IPS DF 6.9 (cell line): ENCODE data around the gene FAM149B1.

Experiments
- DNase-seq: peaks from one replicate; pipeline ENCODE4 v3.0.0-alpha.2; 2013; ENCODE audit warnings: low read depth, low spot score
- H3K27ac ChIP-seq: one replicate; pipeline ENCODE4 v1.5.1; 2013; ENCODE audit warnings: low read length, control low read depth
- H3K27me3 ChIP-seq: 2 replicates; pipeline ENCODE4 v1.6.1; 2013; ENCODE audit warnings: mild to moderate bottlenecking, low read length; ENCODE audit not compliant: control insufficient read depth, insufficient read depth
- H3K36me3 ChIP-seq: 2 replicates; pipeline ENCODE4 v1.6.1; 2013; ENCODE audit warnings: low read length; ENCODE audit not compliant: control insufficient read depth, insufficient read depth
- H3K4me1 ChIP-seq: 2 replicates; pipeline ENCODE4 v1.6.1; 2013; ENCODE audit warnings: low read length; ENCODE audit not compliant: control insufficient read depth, insufficient read depth
- H3K4me3 ChIP-seq: 2 replicates; pipeline ENCODE4 v1.5.1; 2013; ENCODE audit warnings: mild to moderate bottlenecking, low read length
- H3K9me3 ChIP-seq: 2 replicates; pipeline ENCODE4 v1.6.1; 2013; ENCODE audit warnings: low read length, inconsistent platforms; ENCODE audit not compliant: control insufficient read depth, insufficient read depth
- WGBS: extraction: QIAGEN DNeasy Blood & Tissue Kit; methylation state at CpG from one replicate; pipeline ENCODE4 v1.1.7; 2013; ENCODE audit warnings: mixed read lengths, missing lambda C conversion rate; ENCODE audit not compliant: insufficient read length, insufficient coverage; 5-methylcytosine and 5-hydroxymethylcytosine counted together

FAM149B1 gene

DNA sequence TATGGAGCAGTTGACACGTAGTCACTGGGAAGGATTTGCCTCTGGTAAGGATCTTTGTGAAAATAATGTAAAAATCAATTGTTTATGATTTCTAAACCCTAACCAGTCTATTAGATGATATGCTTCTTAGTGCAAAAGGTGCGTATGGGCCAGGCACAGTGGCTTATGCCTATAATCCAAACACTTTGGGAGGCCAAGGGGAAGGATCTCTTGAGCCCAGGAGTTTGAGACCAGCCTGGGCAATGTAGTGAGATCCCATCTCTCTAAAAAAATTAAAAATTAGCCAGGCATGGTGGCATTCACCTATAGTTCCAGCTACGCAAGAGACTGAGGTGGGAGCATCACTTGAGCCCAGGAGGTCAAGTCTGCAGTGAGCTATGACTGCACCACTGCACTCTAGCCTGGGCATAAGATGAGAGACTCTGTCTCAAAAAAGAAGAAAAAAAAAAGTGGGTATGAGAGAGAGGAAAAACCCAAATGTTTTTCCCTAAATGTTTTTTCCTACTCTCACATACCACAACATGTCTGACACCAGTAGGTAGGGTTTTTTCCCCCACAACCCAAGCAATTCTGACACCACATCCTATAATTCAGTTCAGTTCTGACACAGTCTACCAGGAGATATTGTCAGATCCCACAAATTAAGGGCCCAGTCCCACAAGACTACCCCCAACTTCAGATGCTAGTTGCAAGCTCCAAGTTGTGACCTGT lies 42.6 kb downstream of the FAM149B1 start:
- no peak overlapping the region for H3K4me3 ChIP-seq
- WGBS: no CpG with 5 or more reads among the region's 3 CpGs
- no peak overlapping the region for H3K27ac ChIP-seq
- no peaks in the 10 kb centered on the region for H3K9me3 ChIP-seq
- no peak for DNase-seq
- H3K36me3 ChIP-seq: no peaks in the 10 kb centered on the region
- H3K27me3 ChIP-seq: no peaks in the 10 kb centered on the region
- no peaks in the 10 kb centered on the region for H3K4me1 ChIP-seq

DNA sequence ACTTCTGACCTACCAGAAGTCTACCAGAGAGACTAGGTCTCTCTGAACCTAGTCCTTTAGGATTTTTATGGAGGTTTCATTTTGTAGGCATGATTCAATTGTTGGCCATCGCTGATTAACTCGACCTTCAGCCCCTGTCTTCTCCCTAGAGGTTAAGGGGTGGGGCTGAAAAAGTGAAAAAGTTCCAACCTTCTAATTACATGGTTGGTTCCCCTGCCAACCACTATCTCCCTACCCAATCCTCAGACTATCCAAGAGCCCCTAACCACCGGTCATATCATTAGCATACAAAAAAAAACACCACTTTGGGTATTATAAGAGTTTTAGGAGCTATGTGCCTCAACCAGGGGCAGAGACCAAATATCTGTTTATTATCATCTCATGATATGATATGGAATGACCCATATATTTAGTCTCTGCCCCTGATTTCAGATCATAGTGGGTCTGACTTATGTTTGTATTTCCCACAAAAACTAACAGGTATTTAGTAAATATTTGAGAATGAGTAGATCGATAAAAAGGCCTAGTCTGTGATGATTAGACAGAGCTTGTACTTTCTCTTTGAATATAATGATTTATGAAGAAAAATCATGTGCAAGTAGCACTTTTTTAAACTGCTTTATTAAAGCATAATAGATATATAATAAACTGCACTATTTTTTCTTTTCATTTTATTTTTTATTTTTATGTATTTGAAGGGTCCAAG lies 43.3 kb downstream of the FAM149B1 start:
- WGBS: no CpG with 5 or more reads among the region's 4 CpGs
- Histone ChIP-seq H3K36me3 (no peaks in the 10 kb centered on the region), H3K27ac (no peak overlapping the region), H3K4me3 (no peak overlapping the region), H3K27me3 (no peaks in the 10 kb centered on the region), H3K4me1 (no peaks in the 10 kb centered on the region), H3K9me3 (no peaks in the 10 kb centered on the region)
- DNase-seq: no peak

DNA sequence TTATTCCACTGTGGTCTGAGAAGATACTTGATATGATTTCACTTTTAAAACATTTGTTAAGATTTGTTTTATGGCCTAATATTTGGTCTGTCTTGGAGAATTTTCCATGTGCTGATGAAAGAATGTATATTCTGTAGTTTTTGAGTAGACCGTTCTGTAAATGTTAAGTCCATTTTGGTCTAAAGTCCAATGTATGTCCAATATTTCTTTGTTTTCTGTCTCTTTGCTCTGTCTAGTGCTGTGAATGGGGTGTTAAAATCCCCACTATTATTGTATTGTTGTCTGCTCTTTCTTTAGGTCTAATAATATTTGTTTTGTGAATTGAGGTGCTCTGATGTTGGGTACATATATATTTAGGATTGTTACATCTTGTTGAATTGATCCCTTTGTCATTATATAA lies 47.8 kb downstream of the FAM149B1 start:
- no peaks in the 10 kb centered on the region for H3K4me1 ChIP-seq
- no CpG with 5 or more reads among the region's 1 CpG for WGBS
- no peaks in the 10 kb centered on the region for H3K27me3 ChIP-seq
- no peak for DNase-seq
- no peak overlapping the region for H3K4me3 ChIP-seq
- H3K27ac ChIP-seq: no peak overlapping the region
- no peaks in the 10 kb centered on the region for H3K9me3 ChIP-seq
- no peaks in the 10 kb centered on the region; the same call in 1 of the 2 replicates for H3K36me3 ChIP-seq

DNA sequence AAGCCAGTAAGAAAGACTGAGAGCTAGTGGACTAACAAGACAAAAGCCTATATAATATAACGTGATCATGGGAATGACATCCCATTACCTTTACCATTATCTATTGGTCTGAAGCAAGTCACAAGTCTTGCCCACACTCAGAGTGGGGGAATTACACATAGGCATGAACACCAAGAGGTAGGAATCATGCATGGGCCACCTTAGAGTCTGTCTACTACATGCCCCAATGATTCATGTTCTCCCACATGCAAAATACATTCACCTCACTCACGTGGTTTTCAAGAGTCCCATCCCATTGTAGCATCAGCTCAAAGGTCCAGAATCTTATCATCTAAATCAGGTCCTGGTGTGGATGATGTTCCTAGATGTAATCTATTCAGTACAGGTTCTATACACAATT lies 49.7 kb downstream of the FAM149B1 start:
- WGBS: no CpG with 5 or more reads among the region's 2 CpGs

DNA sequence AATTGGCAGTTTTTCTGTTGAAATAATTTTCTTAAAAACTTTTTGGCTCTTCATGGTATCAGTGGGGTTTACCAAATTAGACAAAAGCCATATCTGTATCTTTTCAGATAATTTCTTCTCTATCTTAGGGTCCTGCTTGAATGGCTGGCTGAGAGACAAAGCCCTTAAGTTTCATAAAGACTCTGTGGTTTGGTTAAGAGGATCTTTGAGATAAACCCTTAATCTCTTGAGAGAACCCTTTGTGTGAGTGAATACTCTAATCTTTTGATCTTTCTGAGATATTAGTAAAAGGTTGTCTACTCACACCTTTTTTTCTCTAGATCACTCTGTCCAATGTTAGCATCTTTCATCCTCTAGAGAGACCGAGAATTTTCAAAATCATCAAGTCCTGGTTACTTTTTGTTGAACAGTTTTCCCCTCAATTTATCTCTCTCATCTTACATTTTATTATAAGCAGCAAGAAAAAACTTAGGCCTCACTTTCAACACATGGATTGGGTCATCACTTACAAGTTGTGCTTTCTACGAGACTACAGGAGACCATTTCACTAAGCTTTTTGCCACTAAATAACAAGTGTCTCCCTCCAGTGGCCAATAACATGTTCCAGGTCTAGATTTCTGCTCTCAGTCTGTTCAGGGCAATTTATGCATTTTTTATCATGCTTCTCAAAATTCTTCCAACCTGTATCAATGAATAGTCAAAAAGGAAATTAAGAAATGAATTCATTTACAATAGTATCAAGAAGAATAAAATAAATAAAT lies 50.7 kb downstream of the FAM149B1 start:
- H3K4me1 ChIP-seq: no peaks in the 10 kb centered on the region
- no peak overlapping the region for H3K4me3 ChIP-seq
- H3K27ac ChIP-seq: no peak overlapping the region
- no CpG with 5 or more reads among the region's 2 CpGs for WGBS
- no peaks in the 10 kb centered on the region for H3K9me3 ChIP-seq
- DNase-seq: peak; percentile 5
- H3K27me3 ChIP-seq: no peaks in the 10 kb centered on the region
- H3K36me3 ChIP-seq: no peaks in the 10 kb centered on the region; the same call in 1 of the 2 replicates

More for the DNA sequence above, 49.7 kb downstream of the FAM149B1 start:
- H3K27ac ChIP-seq: no peak overlapping the region
- no peaks in the 10 kb centered on the region; the same call in 1 of the 2 replicates for H3K36me3 ChIP-seq
- no peak for DNase-seq
- H3K9me3 ChIP-seq: no peaks in the 10 kb centered on the region
- no peak overlapping the region for H3K4me3 ChIP-seq
- H3K4me1 ChIP-seq: no peaks in the 10 kb centered on the region
- no peaks in the 10 kb centered on the region for H3K27me3 ChIP-seq

DNA sequence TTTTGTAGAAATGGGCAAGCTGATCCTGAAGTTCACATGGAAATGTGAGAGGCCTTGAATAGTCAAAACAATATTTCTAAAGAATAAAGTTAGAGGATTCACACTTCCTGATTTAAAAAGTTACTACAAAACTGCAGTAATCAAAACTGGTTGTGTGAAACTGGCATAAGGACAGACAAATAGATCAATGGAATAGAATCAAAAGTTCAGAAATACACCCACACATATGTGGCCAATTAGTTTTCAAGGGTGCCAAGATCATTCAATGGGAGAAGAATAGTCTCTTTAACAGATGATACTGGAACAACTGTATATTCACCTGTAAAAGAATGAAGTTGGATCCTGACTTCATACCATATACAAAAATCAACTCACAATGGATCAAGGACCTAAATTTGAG lies 51.5 kb downstream of the FAM149B1 start:
- Histone ChIP-seq H3K4me3 (no peak overlapping the region), H3K4me1 (no peaks in the 10 kb centered on the region), H3K36me3 (no peaks in the 10 kb centered on the region; the same call in 1 of the 2 replicates), H3K27me3 (no peaks in the 10 kb centered on the region), H3K27ac (no peak overlapping the region), H3K9me3 (no peaks in the 10 kb centered on the region)
- no peak for DNase-seq

DNA sequence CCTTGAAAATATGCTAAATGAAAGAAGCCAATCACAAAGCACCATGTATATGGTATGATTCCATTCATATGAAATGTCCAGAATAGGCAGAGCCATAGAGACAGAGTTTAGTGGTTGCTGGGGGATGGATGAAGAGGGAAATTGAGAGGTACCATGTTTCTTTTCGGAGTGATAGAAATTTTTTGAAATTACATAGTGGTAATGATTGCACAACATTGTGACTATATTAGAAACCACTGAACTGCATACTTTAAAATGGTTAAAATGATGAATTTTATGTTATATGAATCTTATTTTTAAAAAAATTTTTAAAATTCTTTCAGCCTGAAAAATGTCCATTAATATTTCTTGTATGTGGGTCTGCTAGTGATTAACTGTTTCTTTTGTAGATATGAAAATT lies 53.1 kb downstream of the FAM149B1 start:
- Histone ChIP-seq H3K4me3 (no peak overlapping the region), H3K9me3 (no peaks in the 10 kb centered on the region), H3K36me3 (no peaks in the 10 kb centered on the region; the same call in 1 of the 2 replicates), H3K4me1 (no peaks in the 10 kb centered on the region), H3K27ac (no peak overlapping the region), H3K27me3 (no peaks in the 10 kb centered on the region)
- no CpG with 5 or more reads among the region's 1 CpG for WGBS
- DNase-seq: no peak

DNA sequence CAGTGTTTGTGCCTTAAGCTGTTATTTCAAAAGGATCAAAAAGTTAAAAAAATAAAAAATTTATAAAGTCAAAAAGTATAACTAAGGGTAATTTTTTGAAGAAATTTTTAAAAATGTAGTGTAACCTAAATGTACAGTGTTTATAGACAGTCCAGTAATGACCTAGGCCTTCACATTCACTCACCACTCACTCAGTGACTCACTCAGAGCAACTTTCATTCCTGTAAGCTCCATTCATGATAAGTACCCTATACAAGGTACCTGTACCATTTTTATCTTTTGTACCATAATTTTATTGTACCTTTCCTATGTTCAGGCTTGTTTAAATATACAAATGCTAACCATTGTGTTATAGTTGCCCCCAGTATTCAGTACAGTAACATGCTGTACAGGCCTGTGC lies 57.6 kb downstream of the FAM149B1 start:
- Histone ChIP-seq H3K9me3 (no peaks in the 10 kb centered on the region), H3K27me3 (no peaks in the 10 kb centered on the region), H3K4me3 (no peak overlapping the region), H3K27ac (no peak overlapping the region), H3K36me3 (no peaks in the 10 kb centered on the region), H3K4me1 (no peaks in the 10 kb centered on the region)
- DNase-seq: no peak

DNA sequence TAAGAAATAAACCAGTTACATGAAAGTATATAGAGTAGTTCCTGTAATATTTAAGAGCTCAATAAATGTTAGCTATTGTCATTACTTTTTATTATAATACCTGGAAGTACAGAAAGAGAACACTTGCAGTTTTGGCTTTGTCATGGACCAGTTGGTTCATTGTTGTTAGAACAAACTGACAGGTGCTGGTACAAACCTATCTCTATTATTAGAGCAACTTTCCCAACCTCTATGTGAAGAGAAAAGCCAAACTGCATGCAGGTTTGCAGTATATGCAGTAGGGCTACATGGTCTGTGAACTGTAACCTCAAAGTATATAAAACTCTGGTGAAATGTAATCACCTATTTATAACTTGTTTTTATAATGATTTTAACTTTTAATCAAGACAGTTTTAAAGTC lies 58.7 kb downstream of the FAM149B1 start:
- no peak for DNase-seq
- no peak overlapping the region for H3K27ac ChIP-seq
- no peaks in the 10 kb centered on the region for H3K27me3 ChIP-seq
- no peak overlapping the region for H3K4me3 ChIP-seq
- no peaks in the 10 kb centered on the region for H3K36me3 ChIP-seq
- H3K9me3 ChIP-seq: no peaks in the 10 kb centered on the region
- no peaks in the 10 kb centered on the region for H3K4me1 ChIP-seq

DNA sequence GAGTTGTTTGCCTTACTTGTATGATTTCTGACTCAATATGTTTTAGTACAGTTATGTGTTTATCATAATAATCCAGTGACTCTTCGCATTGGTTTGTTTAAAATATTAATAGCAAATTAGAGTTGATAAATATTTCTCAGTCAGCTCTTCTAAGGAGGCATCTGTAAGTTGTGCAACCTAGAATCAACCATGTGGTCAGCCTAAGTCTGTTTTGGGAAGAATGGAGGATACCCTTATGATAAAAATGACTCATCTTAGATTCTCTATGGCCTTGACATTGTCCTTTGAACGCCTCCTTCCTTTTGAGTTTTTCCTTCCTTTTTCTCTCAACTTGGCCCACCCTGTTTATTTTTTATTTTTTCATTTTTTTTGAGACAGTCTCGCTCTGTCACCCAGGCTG lies 60.3 kb downstream of the FAM149B1 start:
- no CpG with 5 or more reads among the region's 3 CpGs for WGBS
- DNase-seq: no peak

More for the DNA sequence above, 60.3 kb downstream of the FAM149B1 start:
- no peaks in the 10 kb centered on the region for H3K27me3 ChIP-seq
- H3K4me1 ChIP-seq: no peaks in the 10 kb centered on the region
- H3K36me3 ChIP-seq: no peaks in the 10 kb centered on the region
- H3K9me3 ChIP-seq: no peaks in the 10 kb centered on the region
- no peak overlapping the region for H3K27ac ChIP-seq
- no peak overlapping the region for H3K4me3 ChIP-seq
